ENCODE results near the gene CRYGN.

The CRYGN gene

DNA sequence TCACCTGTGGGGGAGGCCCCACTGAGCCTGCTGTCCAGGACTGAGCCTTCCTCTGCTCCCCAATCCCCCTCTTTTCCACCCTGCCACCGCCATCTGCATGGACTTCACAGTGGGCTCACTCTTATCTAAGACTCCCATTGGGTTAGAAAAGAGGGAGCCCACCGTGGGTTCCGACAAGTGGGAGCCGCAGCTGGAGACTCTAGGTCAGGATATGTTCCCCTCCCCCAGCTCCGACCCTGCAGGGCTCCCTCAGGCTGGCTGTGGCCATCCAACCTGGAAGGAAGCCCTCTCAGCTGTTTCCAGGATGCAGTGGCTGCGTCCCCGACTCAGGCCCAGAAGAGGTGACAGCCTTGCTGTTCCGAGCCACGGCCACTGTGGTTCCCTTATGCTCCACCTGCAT is 34.9 kb downstream of the CRYGN start:
- DNase-seq = no peak

DNA sequence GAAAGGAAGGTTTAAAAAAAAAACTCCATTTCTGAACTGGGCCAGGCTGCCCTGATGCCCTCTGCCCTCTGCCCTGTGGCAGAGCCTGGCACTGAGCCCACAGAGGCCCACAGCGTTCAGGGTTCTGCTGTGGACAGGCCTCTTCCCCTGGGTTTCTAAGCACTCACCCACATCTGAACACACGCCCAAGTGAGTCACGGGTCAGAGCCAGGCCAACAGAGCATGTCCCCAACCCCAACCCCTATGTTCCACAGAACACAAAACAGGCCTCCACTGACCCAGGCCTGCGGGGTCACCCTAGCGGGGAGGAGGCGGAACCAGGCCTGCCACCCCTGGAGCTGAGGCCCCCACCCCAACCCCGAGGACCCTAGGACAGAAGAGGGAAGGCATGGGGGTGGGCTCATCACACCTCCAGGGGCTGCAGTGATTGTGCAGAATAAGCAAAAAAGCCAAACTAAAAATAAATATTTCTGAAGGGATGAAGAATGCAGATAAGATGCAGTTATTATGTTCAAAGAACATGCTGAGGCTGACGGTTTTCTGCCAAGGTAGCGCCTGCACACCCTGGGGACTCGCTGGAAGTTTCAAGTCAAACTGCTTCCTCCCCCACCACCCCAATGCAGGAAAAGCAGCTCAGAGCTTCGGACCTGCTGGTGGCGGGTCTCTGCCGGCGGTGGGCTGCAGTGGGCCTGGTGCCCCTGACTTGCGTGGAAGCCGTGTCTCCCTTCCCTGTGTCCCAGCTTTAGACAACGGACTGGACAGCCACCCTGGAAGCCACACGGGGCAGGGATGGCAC is 35.5 kb downstream of the CRYGN start:
- DNase-seq = no peak

DNA sequence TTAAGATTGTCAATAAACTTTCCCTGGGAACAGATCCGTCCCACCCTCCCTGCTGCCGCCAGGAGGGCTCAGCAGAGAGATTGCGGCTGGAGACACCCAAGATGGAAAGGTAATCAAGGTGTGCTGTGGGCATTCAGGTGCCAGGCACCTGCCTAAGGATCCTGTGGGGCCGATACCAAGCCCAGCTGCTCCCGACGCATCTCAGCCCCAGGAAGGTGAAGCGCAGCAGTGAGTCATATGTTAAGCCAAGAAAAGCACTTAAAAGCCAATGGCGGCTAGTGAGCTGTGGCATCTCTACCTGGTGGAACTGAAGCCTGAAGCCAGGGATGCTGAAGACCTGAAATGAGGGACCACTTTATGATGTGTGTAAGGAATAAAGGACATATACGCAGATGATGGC is 36.2 kb downstream of the CRYGN start:
- no peak for DNase-seq

DNA sequence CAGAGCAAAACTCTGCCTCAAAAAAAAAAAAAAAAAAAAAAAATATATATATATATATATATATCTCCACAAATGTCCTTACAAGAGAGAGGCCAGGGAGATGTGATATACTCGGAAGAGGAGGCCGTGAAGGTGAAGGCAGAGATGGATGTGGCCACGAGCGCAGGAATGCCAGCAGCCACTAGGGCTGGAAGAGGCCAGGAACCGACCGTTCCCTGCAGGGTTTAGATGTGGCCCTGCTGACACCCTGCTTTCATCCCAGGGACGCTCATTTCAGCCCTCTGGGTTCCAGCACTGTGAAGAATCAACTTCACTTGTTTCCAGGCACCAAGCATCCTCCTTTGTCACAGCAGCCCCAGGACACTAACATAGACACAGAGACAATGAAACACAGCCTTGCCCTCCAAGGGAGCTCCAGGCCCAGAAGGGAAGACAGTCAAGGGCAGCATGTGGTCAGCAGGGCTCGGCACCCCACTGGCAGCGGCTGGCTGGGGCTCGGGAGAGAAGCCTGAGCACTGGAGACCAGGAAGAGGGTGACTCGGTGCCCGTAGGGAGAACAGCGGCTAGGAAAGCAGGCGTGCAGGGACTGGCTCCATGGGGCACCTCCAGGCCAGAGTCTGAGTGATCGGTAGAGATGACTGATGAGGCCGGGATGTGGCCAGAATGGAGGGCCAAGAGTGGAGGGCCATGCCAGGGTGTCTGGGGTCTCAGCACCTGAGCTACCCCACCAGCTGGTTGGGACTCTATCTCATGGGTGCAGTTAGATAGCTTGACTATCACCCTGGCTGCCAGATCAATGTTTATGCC is 37.7 kb downstream of the CRYGN start:
- no peak for DNase-seq

DNA sequence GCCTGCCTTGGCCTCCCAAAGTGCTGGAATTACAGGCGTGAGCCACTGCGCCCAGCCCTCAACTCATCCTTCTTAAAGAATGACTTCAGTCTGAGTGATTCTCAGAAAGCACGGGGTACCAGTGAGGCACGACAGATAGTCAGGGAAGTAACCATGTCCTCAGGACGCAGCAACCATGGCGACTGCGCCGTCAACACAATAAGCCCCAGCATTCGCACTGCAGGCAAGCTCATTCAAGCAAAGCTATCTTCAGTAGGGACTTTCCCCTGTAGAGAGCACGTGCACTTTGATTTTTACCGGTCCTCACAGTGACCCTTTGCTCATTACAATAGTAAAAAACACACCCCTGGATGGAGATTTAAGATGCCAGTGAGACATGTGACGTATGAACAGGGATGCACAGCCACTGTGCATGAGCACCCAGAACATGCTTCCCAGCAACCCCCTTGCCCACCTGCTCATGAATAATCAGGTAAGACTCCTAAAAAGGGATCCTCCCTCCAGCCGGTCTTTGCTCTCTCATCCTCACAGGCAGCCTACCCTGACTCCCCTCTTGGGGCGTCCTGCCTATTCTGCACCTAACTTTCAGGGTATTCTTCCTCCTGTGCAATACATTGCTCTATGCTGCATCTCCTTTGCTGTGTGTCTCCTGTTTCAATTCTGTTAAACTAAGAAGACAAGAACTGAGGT is 39.2 kb downstream of the CRYGN start:
- no peak for DNase-seq

DNA sequence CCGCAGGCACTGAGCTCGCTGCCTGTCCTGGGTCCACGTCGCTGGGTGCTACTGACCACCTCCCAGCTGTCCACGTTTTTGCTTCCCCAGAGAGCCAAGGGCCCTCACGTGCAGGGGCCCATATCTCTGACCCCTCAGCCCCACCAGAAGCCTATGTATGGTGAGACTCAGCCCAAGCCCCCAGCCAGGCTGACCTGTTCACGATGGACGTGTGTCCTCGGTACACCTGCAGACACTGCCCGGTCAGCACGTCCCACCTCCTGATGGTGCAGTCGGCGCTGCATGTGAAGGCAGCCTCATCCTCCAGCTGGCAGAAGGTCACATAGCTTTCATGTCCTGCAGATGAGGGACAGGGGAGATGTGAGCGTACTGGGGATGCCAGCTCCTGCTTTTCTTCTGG is 40.0 kb downstream of the CRYGN start:
- no peak for DNase-seq

DNA sequence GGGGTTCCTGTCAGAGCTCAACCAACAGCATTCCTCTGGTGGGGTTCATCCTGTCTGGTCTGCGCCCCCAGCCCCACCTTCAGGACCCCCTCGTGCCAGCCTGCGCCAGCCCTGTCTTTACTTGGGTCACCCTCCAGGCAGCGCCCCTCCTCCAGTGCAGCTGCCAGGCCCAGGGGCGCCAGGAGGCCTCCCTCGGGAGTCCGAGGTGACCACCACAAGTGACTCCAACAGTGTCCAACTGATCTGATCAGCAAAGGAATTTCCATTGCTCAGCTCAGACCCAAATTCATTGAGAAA is 40.7 kb downstream of the CRYGN start:
- no peak for DNase-seq

DNA sequence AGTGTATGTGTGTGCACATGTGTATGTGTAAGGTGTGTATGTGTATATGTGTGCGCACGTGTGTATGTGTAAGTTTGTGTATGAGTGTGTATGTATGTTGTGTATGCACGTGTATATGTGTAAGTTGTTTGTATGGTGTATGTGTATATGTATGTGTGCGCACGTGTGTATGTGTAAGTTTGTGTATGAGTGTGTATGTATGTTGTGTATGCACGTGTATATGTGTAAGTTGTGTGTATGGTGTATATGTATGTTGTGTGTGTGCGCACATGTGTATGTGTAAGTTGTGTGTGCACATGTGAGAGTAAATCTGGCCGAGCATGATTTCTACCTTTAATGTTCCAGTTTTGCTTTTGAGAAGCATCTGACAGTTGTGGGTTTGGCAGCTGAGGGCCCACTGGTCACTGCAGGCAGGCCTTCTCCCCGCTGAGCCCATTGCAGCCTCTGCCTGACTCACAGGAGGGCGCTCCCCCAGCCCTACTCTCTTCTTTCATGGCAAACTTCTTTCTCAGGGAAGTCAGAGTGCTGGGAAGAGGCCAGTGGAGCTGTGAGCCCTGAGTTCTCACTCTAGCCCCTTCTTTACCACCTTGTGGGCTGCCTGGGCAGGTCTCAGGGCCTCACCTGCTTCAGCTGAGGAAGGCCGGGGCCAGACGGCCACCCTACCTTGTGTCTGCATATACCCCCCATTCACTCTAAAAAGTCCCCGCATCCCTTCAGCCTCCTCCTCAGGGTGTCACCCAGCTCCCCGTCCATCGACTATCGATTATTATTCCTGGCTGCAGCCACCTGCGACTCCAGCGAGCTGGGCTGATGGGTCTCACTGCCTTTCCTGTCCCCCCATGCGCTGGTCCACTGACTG is 41.3 kb downstream of the CRYGN start:
- DNase-seq = no peak

DNA sequence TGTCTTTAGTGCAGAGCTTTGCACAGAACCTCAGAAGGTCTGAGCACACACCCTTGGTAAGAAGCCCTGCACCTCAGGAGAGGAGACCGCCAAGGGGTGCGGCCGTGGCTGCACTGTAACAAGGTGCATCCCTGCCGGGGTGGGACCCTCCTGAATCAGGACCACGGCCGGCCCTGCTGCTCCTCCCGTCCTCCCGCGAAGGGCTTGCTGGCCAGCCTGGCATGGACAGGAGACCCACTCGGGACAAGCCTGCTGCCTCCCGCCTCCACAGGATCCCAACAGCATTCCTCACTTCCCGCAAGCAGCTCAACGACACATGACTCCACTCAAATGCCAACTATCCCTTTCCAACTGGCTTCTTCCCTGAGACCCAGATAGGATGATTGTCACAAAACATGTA is 42.9 kb downstream of the CRYGN start:
- no peak for DNase-seq

DNA sequence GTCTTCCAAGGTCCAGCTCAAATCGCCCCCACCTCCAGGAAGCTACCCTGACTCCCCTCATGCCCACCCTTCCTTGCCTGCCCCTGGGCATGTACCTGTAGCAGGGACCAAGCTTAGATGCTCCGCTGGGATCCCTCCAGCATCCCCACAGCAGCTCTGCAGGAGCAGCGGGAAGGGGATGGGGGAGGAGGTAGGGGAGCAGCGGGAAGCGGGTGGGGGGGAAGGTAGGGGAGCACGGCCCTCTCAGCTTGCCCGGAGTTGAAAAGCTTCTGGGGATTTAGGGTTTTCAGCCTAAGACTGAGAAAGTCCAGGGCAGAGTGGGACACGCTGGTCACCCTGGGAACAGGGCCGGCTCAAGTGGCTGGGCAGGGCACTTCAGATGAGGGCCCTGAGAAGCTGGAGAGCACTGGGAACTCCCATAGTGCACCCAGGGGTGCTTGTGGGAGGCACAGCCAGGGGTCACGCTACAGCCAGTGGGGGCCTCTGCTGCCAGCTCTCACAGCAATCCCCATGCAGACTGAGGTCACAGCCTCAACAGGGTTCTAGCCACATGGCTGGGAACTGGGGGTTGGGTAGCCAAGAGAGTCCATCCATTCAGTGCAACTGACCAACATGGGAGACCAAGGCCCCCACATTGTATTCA is 43.5 kb downstream of the CRYGN start:
- DNase-seq = no peak

DNA sequence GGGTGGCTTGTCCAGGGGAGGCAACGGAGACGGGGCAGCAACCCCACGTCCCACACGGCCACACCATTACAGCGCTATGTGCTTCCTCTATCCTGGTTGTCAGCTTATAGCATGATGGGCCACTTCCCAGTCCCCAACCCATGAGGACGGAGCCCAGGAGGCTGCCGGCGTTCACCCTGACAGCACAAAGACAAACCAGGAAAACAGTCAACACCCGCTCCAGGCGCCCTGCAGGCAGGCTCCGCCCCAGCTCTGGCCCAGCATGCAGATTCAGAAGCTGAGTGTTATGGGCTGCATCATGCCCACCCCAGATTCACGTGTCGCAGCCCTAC is 44.9 kb downstream of the CRYGN start:
- DNase-seq = no peak

DNA sequence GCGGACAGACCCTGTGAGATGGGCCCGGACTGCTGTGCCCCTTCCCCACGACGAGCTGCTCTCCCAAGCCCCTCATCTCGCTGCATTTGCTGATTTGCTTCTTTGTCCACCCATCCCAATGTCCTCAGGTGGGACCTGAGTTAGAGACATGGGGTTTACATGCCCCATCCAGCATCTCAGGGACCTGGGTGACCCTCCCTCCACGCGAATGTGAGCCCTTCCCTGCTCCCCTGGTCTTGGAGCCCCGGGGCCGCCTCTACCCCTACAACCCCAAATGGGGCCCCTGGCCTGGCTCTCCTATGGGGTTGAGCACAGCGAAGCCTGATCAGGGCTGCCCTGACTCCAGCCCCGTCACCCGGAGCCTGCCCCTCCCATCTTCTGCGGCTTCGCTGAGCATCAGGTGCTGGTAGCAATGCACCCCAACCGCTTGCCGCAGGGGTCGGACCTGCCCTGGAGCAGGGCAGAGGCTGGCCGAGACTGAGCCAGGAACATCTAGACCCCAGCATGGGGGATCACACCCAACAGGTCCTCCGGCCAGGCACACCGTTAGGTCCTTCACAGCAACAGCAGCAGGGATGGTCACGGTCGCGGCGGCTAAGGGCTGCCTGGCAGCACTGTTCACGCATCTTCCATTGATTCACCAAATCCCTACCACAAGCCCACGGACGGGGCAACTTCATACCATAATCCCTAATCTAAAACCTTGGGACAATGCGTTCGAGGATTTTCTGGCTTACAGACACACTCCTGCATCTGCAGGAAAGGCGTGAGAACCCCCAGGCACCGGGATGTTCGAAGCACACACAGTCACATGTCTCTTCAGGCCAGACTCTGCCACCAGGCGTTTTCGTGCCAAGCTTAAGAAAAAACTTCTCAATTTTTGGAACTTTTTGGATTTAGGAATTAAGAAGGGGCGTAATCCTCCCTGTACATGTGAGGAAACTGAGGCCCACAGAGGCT is 45.6 kb downstream of the CRYGN start:
- DNase-seq = no peak

DNA sequence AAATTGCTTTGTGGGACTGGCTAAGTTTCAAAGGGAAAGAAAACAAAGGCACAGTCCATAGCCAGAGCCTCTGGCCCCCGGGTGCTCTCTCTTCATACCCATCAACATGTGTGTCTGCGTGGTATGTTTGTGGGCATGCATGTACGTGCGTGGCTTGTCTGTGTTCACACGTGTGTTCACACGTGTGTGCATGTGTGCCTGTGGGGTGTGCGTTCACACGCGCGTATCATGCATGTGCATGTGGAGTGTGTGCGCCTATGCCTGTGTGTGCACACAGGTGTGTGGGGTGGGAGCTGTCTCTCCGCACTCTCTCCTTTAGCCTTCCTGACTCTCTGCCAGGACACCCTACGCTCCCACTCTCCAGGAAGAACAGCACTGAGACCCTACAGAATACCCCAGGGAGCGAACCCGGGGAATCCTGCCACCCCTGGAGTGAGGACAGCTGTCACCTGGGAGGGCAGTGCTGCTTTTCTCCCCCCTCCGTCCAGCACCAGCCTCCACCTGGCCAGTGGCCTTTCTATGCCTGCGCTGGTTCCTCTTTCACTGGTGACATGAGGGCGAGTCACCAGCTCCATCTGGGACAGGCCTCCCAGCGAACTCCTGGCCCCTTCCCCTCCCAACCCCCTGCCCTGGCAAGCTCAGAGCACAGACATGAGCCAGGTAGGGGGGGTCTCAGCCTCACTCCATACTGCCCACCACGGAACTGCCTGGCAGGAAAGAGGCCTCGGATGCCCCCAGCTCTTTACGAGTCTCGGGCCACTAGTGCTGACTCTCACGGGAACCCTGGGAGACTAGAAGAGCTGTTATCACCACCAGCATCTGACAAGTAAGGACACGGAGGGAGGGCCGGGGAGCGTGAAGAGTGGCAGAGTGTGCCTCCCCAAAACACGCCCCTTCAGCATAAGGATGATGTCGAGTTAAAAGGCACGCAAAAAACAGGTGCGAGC is 46.6 kb downstream of the CRYGN start:
- DNase-seq = no peak

DNA sequence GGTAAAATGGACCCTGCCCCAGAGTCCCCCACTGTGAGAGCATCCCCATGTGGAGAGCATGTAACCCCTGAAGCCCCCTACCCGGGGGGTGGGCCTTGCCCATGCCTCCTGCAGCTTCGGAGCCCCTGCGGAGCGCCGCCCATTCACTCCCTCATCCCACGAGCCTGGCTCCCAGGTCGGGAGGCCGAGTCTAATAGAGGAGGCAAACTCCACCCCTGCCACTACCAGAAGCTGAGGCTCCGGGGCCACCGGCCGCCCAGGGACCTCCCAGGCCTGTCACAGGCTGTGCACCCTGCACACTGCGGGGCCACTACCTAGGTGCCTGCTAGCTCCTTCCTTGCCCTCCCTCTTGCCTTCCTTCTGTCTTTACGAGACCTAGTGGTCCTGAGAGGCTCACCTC is 47.5 kb downstream of the CRYGN start:
- no peak for DNase-seq

DNA sequence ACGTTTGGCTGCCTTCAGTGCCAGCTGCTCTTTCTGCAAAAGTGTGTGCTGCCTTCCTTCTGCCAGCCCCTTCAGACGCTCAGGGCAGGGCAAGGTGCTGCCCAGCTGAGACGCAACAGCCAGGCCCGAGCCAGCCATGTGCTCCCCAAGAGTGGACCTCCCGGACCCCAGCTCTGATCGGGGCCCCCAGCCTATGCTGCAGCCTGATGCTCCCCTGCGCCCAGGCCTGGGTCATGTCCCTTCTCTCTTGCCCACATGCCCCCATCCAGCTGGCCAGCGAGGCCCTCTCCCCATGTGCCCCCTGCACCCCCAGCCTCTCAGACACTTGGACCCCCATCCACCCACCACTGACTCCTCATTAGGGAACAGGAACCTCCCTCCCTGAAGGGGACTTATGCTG is 47.9 kb downstream of the CRYGN start:
- DNase-seq = no peak

DNA sequence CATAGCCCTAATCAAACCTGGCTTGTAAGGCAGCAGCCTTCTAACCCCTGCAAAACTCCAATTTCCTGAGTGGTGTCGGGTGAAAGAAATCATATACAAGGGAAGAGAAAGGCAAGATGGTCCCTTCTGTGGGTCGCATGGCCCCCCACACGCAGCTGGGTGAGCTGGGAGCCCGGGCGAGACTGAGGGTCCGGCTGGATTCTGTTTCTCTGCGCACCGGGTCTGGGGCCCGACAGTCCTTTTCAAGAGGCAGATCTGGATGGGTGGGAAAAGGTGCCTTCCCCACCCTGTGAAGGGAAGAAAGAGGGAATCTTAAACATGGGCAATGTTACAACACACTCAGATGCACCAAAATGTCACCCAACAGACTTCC is 48.6 kb downstream of the CRYGN start:
- DNase-seq = no peak

DNA sequence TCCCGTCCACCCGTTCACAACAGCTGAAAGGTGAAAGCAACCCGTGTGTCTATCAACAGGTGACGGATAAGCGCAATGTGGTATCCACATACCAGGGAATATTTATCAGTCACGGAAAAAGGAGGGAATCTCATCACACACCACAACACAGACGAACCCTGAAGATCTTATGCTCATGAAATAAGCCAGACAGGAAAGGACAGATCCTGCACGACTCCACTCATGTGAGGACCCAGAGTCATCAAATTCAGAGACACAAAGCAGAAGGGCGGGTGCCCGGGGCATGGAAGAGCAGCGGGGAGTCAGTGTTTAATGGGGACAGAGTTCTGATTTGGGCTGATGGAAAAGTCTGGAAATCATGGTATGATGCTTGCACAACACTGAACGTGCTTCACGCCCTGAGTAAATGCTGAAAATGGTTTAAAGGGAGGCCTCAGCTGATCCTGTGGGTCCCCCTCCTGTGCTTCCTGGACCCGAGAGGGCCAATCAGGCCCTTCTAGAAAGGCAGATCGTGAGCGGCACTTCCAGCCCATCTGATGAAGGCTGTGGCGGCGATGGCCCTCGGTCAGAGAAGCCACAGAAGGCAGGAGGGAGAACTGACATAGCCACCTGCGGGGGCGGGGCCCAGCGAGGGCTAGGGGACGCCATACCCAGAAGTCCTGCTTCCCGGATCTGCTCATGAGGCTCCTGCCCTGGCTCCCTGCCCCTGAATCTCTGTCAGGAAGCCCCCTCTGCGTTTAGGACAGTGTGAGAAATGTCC is 49.2 kb downstream of the CRYGN start:
- no peak for DNase-seq

DNA sequence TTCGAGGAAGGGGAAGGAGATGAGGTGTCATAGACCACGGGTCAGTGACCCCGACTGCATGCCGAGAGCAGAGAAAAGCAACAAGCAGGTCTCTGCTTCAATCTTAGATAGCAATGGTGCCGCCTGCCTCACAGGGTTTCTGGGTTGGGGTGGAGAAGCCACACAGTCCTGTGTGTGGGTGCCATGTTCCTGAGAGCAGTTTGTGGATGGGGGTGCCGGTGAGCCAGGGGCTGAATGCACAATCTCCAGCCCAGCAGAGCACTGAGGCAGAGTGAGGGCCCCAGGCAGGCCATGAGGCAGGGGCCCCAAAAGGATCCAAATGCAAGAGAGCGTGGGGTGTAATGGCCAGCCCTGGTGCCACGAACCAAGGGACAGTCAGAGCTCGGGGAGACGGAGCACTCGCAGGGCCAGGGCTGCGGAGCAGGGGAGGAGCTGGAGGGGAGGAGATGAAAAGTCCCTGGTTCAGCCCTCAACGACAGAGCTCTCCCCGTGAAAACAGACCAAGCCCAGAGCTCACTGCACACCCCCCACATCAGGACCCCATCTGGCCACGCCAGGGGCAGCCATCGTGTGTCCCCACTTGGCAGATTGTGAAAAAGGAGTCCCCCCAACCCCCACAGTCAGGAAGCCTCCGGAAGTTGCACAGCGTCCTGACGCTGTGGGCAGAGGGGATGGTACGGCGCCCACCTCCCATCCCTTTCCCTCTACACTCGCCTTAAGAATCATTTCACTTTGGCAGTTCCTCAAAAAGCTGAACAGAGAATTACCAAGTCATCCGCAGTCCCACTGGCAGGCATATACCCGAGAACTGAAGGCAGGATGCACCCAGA is 50.0 kb downstream of the CRYGN start:
- no peak for DNase-seq
